ENCODE results near the gene SSUH2. TPM values are rescaled to one million over a fixed set of nuclear protein-coding genes. Genes with fewer than 3 reads are reported as not detected.
"Not testable (repeated sequence)": the region's sequence is repeated elsewhere in the genome, so short reads cannot be mapped to it uniquely, and the experiment has no call there.

The SSUH2 gene
- total RNA-seq, 1 experiment from 2014 or later = 0.51 TPM

GRCh38 chr3:8581806-8582445 lies 62.7 kb downstream of the SSUH2 start:
- intact Hi-C loops (cut with micrococcal nuclease) = no loop called here
- Mint-ChIP-seq H3K27ac (ENCODE audit: low read depth, unreplicated experiment) (no peak overlapping the region), H3K9me3 (ENCODE audit: unreplicated experiment) (no peaks in the 10 kb centered on the region), H3K4me1 (ENCODE audit: insufficient read depth, unreplicated experiment) (peaks cover 13% of the 10 kb centered on the region), H3K4me3 (ENCODE audit: unreplicated experiment) (no peak overlapping the region), H3K36me3 (ENCODE audit: insufficient read depth, unreplicated experiment) (no peaks in the 10 kb centered on the region), H3K27me3 (ENCODE audit: insufficient read depth, unreplicated experiment) (no peaks in the 10 kb centered on the region)
- ChIA-PET CTCF (interaction anchor here (0.7 kb wide), 1 partner anchor 44 kb away, joined by 3 read pairs; no protein-coding TSS in a partner anchor), POLR2A (no interaction called here)
- no TSS peak for BruUV-seq (replicated peaks)
- DNase-seq (ENCODE audit: unreplicated experiment) = no peak
- no peak for TF ChIP-seq CTCF (IDR thresholded peaks at IDR 0.05; ENCODE audit: unreplicated experiment)

GRCh38 chr3:8581373-8581772 lies 63.2 kb downstream of the SSUH2 start:
- H3K4me1 Mint-ChIP-seq (ENCODE audit: insufficient read depth, unreplicated experiment) = peaks cover 13% of the 10 kb centered on the region
- POLR2A ChIA-PET = no interaction called here
- no peak for TF ChIP-seq CTCF (IDR thresholded peaks at IDR 0.05; ENCODE audit: unreplicated experiment)
- no peak for DNase-seq (ENCODE audit: unreplicated experiment)
- intact Hi-C loops (cut with micrococcal nuclease) = no loop called here
- no TSS peak for BruUV-seq (replicated peaks)
- no peak overlapping the region for H3K27ac Mint-ChIP-seq (ENCODE audit: low read depth, unreplicated experiment)
- no peak overlapping the region for H3K4me3 Mint-ChIP-seq (ENCODE audit: unreplicated experiment)
- no peaks in the 10 kb centered on the region for H3K36me3 Mint-ChIP-seq (ENCODE audit: insufficient read depth, unreplicated experiment)
- CTCF ChIA-PET = no interaction called here
- no peaks in the 10 kb centered on the region for H3K27me3 Mint-ChIP-seq (ENCODE audit: insufficient read depth, unreplicated experiment)
- H3K9me3 Mint-ChIP-seq (ENCODE audit: unreplicated experiment) = no peaks in the 10 kb centered on the region

- POLR2A ChIA-PET; H3K27me3 Mint-ChIP-seq (ENCODE audit: insufficient read depth, unreplicated experiment); H3K27ac Mint-ChIP-seq (ENCODE audit: low read depth, unreplicated experiment); BruUV-seq (replicated peaks); H3K9me3 Mint-ChIP-seq (ENCODE audit: unreplicated experiment); H3K36me3 Mint-ChIP-seq (ENCODE audit: insufficient read depth, unreplicated experiment); H3K4me3 Mint-ChIP-seq (ENCODE audit: unreplicated experiment); DNase-seq (ENCODE audit: unreplicated experiment); CTCF ChIA-PET; intact Hi-C loops (cut with micrococcal nuclease): not testable (repeated sequence)
- H3K4me1 Mint-ChIP-seq (ENCODE audit: insufficient read depth, unreplicated experiment) = peaks cover 13% of the 10 kb centered on the region
Measured at GRCh38 chr3:8580434-8580833, 64.2 kb downstream of the SSUH2 start.

GRCh38 chr3:8579943-8580342 lies 64.7 kb downstream of the SSUH2 start:
- H3K4me1 Mint-ChIP-seq (ENCODE audit: insufficient read depth, unreplicated experiment) = peaks cover 13% of the 10 kb centered on the region
- no peaks in the 10 kb centered on the region for H3K27me3 Mint-ChIP-seq (ENCODE audit: insufficient read depth, unreplicated experiment)
- no peak overlapping the region for H3K4me3 Mint-ChIP-seq (ENCODE audit: unreplicated experiment)
- CTCF ChIA-PET = no interaction called here
- no peak overlapping the region for H3K27ac Mint-ChIP-seq (ENCODE audit: low read depth, unreplicated experiment)
- no peaks in the 10 kb centered on the region for H3K36me3 Mint-ChIP-seq (ENCODE audit: insufficient read depth, unreplicated experiment)
- no TSS peak for BruUV-seq (replicated peaks)
- no peaks in the 10 kb centered on the region for H3K9me3 Mint-ChIP-seq (ENCODE audit: unreplicated experiment)
- TF ChIP-seq CTCF (IDR thresholded peaks at IDR 0.05; ENCODE audit: unreplicated experiment) = no peak
- POLR2A ChIA-PET = no interaction called here
- intact Hi-C loops (cut with micrococcal nuclease) = no loop called here
- no peak for DNase-seq (ENCODE audit: unreplicated experiment)

- ChIA-PET POLR2A (no interaction called here), CTCF (no interaction called here)
- Mint-ChIP-seq H3K36me3 (ENCODE audit: insufficient read depth, unreplicated experiment) (no peaks in the 10 kb centered on the region), H3K4me1 (ENCODE audit: insufficient read depth, unreplicated experiment) (peaks cover 13% of the 10 kb centered on the region), H3K27ac (ENCODE audit: low read depth, unreplicated experiment) (peak overlapping the region; percentile 17), H3K27me3 (ENCODE audit: insufficient read depth, unreplicated experiment) (no peaks in the 10 kb centered on the region), H3K4me3 (ENCODE audit: unreplicated experiment) (no peak overlapping the region), H3K9me3 (ENCODE audit: unreplicated experiment) (no peaks in the 10 kb centered on the region)
- no peak for TF ChIP-seq CTCF (IDR thresholded peaks at IDR 0.05; ENCODE audit: unreplicated experiment)
- no TSS peak for BruUV-seq (replicated peaks)
- DNase-seq (ENCODE audit: unreplicated experiment) = peak; percentile 25
- intact Hi-C loops (cut with micrococcal nuclease) = no loop called here
Measured at GRCh38 chr3:8579096-8579495, 65.5 kb downstream of the SSUH2 start.

Data from MCF 10A (cell line).